Measurements from ENCODE around the gene MFAP2. TPM values are rescaled to one million over a fixed set of nuclear protein-coding genes. Genes with fewer than 3 reads are reported as not detected.

Gene MFAP2, protein sequence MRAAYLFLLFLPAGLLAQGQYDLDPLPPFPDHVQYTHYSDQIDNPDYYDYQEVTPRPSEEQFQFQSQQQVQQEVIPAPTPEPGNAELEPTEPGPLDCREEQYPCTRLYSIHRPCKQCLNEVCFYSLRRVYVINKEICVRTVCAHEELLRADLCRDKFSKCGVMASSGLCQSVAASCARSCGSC
- total RNA-seq = 16.3 and 31.5 TPM in 2 replicates

DNA sequence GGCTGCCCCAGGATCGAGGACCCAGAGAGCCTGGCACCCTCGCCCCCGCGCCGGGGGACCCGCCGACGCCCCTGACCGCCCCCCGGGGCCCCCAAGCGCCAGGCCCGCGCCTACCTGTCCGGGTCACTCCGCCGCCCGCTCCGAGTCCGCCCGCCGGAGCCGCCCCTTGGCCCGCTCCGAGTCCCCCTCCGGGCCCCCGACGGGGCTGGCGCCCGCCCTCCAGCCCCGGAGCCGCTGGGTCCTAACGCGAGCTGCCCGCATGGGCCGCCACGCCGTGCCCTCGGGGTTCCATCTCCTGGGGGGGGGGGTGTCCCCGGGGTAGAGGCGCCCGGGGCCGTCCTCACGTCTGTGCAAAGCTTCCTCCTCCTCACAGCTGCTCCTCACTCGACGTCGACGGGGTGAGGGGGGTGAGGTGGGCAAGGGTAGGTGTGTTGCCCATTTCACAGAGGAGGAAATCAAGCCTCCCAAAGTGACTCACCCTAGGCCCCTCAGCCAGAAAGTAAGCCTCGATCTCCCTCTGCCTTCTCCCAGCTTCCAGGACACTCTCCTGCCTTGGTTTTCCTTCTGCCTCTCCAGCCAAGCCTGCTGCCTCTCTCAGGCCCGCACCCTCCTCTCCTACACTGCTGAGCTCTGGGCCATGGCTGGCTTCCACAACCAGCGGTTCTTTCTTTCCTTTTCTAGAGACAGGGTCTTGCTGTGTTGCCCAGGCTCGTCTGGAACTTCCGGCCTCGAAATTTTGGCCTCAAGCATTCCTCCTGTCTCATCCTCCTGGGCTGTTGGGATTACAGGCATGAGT is at the start of gene MFAP2:
Gene MFAP2 (minus strand): TSS at position 148 of the 796 bp plus-strand sequence. CDS start 2,347 bp downstream, outside the sequence.

DNA sequence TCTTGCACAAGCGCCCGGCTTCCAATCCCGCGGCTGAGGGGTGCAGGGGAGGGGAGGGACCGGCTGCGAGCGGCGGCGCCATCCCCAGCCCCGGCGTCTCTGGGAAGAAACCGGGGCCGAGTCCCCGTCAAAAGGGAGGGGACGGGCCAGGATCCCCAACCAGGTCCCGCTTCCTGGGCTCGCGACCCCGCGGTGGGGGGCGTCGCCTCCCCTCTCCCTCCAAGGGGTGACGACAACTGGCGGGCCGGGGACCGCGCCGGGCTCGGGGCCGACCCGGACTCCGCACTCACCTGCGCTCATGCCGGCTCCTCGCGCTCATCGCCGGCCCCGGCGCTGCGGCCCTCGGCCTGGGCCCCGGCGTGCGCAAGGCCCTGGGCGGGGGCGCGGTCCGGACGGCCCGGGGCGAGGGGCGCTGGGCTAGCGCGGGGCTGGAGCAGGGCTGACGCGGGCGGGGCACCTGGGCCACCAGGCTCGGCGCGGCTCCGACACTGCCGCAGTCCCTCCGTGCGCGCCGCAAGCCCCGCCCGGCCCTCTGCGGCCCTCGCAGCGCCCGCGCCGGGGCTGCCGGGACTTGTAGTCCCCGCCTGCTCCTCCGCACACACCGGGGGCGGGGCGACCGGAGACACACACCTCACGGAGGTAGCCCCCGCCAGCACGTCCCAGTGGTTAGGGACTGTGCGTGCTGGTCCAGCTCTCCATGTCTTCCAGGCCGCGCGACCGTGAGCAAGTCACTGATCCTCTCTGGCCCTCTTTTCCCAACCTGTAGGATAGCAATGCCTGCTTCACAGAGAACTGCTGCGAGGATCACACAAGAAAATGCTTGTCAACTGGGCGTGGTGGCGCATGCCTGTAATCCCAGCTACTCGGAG is 31.3 kb upstream of the MFAP2 start, which contains the start of gene ATP13A2:
Gene ATP13A2 (minus strand): TSS at position 490 of the 869 bp plus-strand sequence. CDS start 190 bp downstream, at position 300.

Other genes starting within 250 kb of the MFAP2 start
- under 0.01 and 5,836 TPM in 2 replicates for gene RNU1-4, start 240.1 kb downstream of the MFAP2 start, total RNA-seq
- gene RNU1-2, start 84.6 kb downstream of the MFAP2 start, total RNA-seq = under 0.01 and 5,836 TPM in 2 replicates
- gene CROCC, start 58.7 kb downstream of the MFAP2 start, total RNA-seq = 14.6 and 20.8 TPM in 2 replicates
- 46.2 and 58.5 TPM in 2 replicates for gene ATP13A2, start 31.3 kb upstream of the MFAP2 start, total RNA-seq
- 209 and 235 TPM in 2 replicates for gene SDHB, start 73.4 kb upstream of the MFAP2 start, total RNA-seq
- gene PADI2, start 138.8 kb upstream of the MFAP2 start, total RNA-seq = not detected in 2 replicates
- not detected in 2 replicates for gene PADI1, start 224.5 kb upstream of the MFAP2 start, total RNA-seq

Data from epithelial cell of umbilical artery (primary cell).